ENCODE measurements around the gene IFRD2. TPM values are rescaled to one million over a fixed set of nuclear protein-coding genes. Genes with fewer than 3 reads are reported as not detected.
A peak's percentile ranks its signal among the peaks of the same experiment; 100 is the strongest.

The IFRD2 gene
- total RNA-seq, 1 donor from 2014 or later: 44.9 TPM

DNA sequence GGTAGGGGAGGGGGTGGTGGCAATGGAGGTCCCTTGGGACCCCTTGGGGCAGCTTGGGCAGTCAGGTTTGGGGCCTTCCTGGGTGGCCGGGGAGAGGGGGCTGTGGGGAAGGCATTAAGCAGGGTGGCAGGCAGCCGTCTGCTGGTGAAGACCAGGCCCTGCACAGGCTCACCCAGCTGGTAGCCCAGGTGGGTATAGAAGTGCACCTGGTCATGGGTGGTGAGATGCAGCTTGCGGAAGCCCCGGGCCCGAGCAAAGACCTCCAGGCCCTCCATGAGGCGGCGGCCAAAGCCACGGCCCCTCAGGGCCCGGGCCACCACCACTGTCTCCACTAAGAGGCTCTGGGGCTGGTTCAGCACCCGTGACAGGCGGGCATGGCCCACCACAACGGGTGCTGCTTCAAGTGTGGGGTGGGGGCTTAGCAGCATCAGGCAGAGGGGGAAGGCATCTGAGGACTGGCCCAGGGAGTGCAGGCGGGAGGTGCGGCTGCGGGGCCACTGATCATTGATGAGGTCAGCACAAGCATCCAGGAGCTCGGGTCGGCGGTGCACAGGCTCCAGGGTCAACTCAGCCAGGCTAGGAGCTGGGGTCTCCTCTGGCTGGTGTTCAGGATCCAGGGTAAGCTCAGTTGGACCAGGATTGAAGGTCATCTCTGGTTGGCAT is 4.6 kb upstream of the IFRD2 start:
- H3K9ac ChIP-seq (ENCODE audit: low read depth in 1 of 3, low read length in 3 of 3): no peak overlapping the region
- H3K36me3 ChIP-seq (ENCODE audit: control insufficient read depth in 3 of 3, insufficient read depth in 3 of 3, low read length in 3 of 3): peaks cover 0 to 5% (median 4%) of the 10 kb centered on the region in 3 donors
- H3K4me3 ChIP-seq (ENCODE audit: low read length in 3 of 3): no peak overlapping the region
- H3K27ac ChIP-seq (ENCODE audit: low read depth, low read length): no peak overlapping the region
- H3K27me3 ChIP-seq (ENCODE audit: control insufficient read depth in 3 of 3, insufficient read depth in 3 of 3, low read length in 3 of 3): no peaks in the 10 kb centered on the region
- H3K9me3 ChIP-seq (ENCODE audit: control insufficient read depth in 3 of 3, low read length in 3 of 3): no peaks in the 10 kb centered on the region
- H3K4me1 ChIP-seq (ENCODE audit: control insufficient read depth in 3 of 3, insufficient read depth in 3 of 3, low read length in 3 of 3): peaks cover 40 to 49% (median 42%) of the 10 kb centered on the region in 3 donors

DNA sequence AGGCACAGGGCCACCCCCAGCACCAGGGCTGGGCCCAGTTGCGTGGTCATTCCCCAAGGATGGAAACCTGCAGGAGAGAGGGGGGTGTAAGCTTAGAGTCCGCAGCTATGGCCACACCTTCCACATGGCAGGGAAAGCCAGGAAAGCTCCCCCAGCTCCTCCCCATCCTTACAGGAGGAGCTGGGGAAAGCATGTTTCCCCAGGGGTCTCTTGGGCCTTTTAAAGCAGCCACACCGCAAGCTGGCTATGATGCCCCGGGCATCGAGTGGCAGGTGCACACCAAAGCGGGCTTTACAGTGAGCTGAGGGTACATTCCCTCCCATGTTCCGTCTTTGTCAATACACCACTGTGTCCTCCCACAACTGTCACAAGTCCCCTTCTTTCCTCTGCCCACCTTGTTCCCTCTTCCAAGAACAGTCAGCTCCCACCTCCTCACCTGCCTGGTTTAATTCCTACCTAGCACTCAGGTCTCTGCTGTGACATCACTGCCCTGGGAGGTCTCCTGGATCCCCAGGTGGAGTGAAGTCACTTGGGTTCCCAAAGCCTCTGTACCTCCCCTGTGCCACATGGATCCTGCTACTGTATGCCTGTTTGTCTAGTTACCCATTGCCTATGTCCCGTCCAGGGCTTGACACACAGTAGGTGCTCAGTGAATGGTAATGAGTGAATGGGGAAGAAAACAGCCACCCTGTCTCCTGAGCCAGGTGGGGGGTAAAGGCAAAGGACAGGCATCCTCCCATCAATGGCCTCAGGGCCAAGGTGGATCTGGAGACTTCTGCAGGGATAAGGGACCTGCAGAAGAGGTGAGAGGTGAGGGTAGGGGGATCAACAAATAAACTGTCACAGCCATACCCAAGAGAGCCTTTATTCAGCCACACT is 3.6 kb upstream of the IFRD2 start:
- Histone ChIP-seq H3K36me3 (ENCODE audit: control insufficient read depth in 3 of 3, insufficient read depth in 3 of 3, low read length in 3 of 3) (peaks cover 0 to 4% (median 2%) of the 10 kb centered on the region in 3 donors), H3K4me1 (ENCODE audit: control insufficient read depth in 3 of 3, insufficient read depth in 3 of 3, low read length in 3 of 3) (peaks cover 44 to 55% (median 45%) of the 10 kb centered on the region in 3 donors), H3K4me3 (ENCODE audit: low read length in 3 of 3) (no peak overlapping the region), H3K9me3 (ENCODE audit: control insufficient read depth in 3 of 3, low read length in 3 of 3) (no peaks in the 10 kb centered on the region), H3K9ac (ENCODE audit: low read depth in 1 of 3, low read length in 3 of 3) (no peak overlapping the region), H3K27ac (ENCODE audit: low read depth, low read length) (no peak overlapping the region), H3K27me3 (ENCODE audit: control insufficient read depth in 3 of 3, insufficient read depth in 3 of 3, low read length in 3 of 3) (no peaks in the 10 kb centered on the region)

DNA sequence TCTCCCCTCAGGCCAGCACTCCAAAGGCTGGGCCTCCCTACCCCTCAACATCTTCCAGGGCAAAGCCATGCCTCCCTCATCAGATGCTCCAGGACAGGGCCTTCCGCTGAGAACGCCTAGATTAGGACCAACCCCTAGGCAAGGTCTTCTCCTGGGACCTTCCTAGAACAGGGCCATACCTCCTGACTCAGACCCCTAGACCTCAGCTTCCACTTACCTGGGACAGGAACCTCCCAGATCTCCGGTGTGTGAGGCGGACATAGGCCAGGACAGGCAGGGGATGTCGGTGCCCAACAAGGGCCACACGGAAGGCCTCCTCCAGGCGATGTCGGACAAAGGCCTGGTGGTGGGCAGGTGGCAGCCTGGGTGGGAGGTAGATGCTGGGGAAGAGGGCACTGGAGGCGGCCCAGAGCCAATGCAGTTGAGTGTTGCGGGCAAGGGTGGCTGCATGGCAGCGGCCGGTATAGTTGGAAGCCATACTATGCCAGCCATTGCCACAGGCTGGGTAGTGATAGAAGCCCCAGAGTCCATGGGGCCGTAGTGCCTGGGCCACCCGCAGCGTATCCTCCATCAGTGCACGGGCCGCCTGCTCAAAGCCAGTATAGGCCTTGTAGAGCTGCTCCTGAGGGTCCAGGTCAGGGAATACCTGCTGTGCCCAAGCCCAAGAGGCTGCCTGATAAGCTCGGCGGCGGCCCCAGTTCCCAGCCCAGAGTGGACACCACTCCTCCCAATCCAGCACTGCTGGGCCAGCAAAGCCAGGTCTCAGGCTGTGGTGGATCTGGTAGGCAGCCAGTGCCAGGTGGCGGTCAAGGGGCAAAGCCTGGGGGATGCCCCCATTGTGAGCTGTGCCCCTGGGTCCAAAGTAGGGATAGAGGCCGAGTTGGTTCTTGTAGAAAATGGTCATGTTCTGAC is 2.5 kb upstream of the IFRD2 start:
- H3K27me3 ChIP-seq (ENCODE audit: control insufficient read depth in 3 of 3, insufficient read depth in 3 of 3, low read length in 3 of 3): no peaks in the 10 kb centered on the region
- H3K9ac ChIP-seq (ENCODE audit: low read depth in 1 of 3, low read length in 3 of 3): no peak overlapping the region
- no peak overlapping the region for H3K27ac ChIP-seq (ENCODE audit: low read depth, low read length)
- H3K4me1 ChIP-seq (ENCODE audit: control insufficient read depth in 3 of 3, insufficient read depth in 3 of 3, low read length in 3 of 3): peaks cover 34 to 54% (median 36%) of the 10 kb centered on the region in 3 donors
- peaks cover 6 to 12% (median 10%) of the 10 kb centered on the region in 3 donors for H3K36me3 ChIP-seq (ENCODE audit: control insufficient read depth in 3 of 3, insufficient read depth in 3 of 3, low read length in 3 of 3)
- no peak overlapping the region for H3K4me3 ChIP-seq (ENCODE audit: low read length in 3 of 3)
- H3K9me3 ChIP-seq (ENCODE audit: control insufficient read depth in 3 of 3, low read length in 3 of 3): no peaks in the 10 kb centered on the region

DNA sequence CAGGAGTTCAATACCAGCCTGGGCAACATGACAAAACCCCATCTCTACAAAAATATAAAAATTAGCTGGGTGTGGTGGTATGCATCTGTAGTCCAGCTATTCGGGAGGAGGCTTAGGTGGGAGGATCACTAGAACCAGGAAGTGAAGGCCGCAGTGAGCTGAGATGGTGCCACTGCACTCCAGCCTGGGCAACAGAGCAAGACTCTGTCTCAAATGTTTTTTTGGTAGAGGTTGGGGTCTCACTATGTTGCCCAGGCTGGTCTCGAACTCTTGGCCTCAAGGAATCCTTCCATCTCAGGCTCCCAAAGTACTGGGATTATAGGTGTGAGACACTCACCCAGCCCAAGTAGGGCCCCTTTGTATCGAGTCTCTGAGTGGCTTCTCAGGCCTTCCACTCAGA is 1.9 kb upstream of the IFRD2 start:
- Histone ChIP-seq H3K4me3 (ENCODE audit: low read length in 3 of 3) (no peak overlapping the region), H3K4me1 (ENCODE audit: control insufficient read depth in 3 of 3, insufficient read depth in 3 of 3, low read length in 3 of 3) (peaks cover 32 to 52% (median 34%) of the 10 kb centered on the region in 3 donors), H3K9ac (ENCODE audit: low read depth in 1 of 3, low read length in 3 of 3) (no peak overlapping the region), H3K27me3 (ENCODE audit: control insufficient read depth in 3 of 3, insufficient read depth in 3 of 3, low read length in 3 of 3) (no peaks in the 10 kb centered on the region), H3K36me3 (ENCODE audit: control insufficient read depth in 3 of 3, insufficient read depth in 3 of 3, low read length in 3 of 3) (peaks cover 13 to 19% (median 16%) of the 10 kb centered on the region in 3 donors), H3K9me3 (ENCODE audit: control insufficient read depth in 3 of 3, low read length in 3 of 3) (no peaks in the 10 kb centered on the region), H3K27ac (ENCODE audit: low read depth, low read length) (no peak overlapping the region)

DNA sequence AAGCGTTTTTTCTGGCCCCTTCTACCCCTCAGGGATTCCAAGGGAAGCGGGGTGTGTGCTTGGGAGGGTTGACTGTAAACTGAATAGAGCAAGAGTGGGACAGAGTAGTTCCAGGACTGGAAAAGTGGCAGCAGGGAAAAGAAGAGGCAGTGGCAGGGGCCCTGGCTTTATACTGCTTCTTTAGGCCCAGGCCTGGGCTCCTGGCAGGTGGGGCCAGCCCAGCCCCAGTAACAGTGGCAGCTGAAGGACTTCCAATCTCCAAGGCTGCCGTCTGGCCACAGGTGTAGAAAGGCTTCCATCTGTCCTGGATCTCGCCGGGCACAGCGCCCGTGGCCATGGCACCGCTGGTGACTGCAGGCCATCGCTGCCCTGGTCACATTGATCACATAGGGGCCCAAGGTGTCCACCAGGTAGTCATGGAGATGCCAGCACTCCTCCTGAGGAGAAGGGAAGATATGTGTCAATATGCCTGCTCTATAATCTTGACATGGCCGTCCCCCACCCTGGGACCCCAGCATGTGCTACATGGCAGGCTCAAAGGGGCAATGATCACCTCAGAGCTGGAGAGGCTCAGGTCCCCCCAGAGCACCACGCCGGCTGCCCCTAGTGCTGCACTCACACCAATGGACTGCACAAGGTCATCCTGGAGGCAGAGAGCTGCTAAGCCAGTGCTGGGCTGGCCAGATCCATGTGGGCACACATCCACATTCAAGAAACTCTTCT is 1.0 kb upstream of the IFRD2 start:
- H3K27me3 ChIP-seq (ENCODE audit: control insufficient read depth in 3 of 3, insufficient read depth in 3 of 3, low read length in 3 of 3): no peaks in the 10 kb centered on the region
- peak overlapping the region; percentile 82 to 90 (median 85) for H3K4me3 ChIP-seq (ENCODE audit: low read length in 3 of 3)
- H3K27ac ChIP-seq (ENCODE audit: low read depth, low read length): peak overlapping the region; percentile 97
- H3K36me3 ChIP-seq (ENCODE audit: control insufficient read depth in 3 of 3, insufficient read depth in 3 of 3, low read length in 3 of 3): peaks cover 21 to 28% (median 25%) of the 10 kb centered on the region in 3 donors
- H3K9me3 ChIP-seq (ENCODE audit: control insufficient read depth in 3 of 3, low read length in 3 of 3): no peaks in the 10 kb centered on the region
- peak overlapping the region; percentile 77 to 98 (median 92) for H3K9ac ChIP-seq (ENCODE audit: low read depth in 1 of 3, low read length in 3 of 3)
- peaks cover 23 to 44% (median 26%) of the 10 kb centered on the region in 3 donors for H3K4me1 ChIP-seq (ENCODE audit: control insufficient read depth in 3 of 3, insufficient read depth in 3 of 3, low read length in 3 of 3)

DNA sequence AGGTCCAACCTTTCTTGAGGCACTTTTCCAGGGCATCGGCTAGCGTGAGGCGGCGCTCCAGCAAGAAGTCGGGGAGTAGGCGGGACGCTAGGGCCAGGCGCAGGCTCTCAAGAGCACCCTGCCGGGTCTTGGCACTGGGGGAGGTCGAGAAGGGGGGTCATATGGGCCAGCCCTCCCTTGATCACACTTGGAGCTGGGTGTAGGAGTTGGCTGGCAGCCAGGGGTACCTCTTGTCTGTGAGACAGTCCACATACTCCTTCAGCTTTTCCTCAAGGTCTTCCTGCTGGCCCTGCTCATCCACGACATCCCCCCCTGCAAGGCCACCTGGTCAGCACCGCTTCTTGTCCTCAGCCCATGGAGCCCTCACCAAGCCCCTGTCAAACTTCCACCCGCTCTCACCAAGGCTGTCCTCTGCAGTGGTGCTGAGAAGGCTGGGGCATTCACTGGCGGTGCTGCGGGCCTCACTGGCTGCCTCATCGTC is 2.0 kb downstream of the IFRD2 start:
- no peaks in the 10 kb centered on the region for H3K9me3 ChIP-seq (ENCODE audit: control insufficient read depth in 3 of 3, low read length in 3 of 3)
- peak overlapping the region in 1 of 3 donors; percentile 25 for H3K9ac ChIP-seq (ENCODE audit: low read depth in 1 of 3, low read length in 3 of 3)
- H3K27ac ChIP-seq (ENCODE audit: low read depth, low read length): no peak overlapping the region
- H3K27me3 ChIP-seq (ENCODE audit: control insufficient read depth in 3 of 3, insufficient read depth in 3 of 3, low read length in 3 of 3): no peaks in the 10 kb centered on the region
- H3K4me3 ChIP-seq (ENCODE audit: low read length in 3 of 3): no peak overlapping the region
- H3K4me1 ChIP-seq (ENCODE audit: control insufficient read depth in 3 of 3, insufficient read depth in 3 of 3, low read length in 3 of 3): peaks cover 26 to 38% (median 32%) of the 10 kb centered on the region in 3 donors
- peaks cover 38 to 46% (median 40%) of the 10 kb centered on the region in 3 donors for H3K36me3 ChIP-seq (ENCODE audit: control insufficient read depth in 3 of 3, insufficient read depth in 3 of 3, low read length in 3 of 3)

DNA sequence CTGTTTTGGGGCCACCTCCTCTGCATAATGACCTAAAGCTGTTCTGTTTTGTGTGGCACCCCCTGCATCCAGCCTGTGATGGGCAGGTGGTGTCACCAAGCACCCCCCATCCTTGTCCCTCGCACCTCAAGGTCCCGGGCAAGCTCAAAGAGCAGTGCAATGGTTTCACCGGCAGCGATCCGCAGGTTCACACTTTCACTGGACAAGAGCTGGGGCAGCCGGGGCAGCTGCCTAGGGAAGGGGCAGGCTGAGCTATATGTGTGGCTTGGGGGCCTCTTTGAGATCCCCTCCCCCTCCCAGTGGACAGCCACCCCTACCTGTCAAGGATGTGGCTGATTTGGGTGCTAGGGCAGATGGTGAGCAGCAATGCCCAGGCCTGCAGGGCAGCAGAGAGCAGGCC is 3.1 kb downstream of the IFRD2 start:
- H3K4me1 ChIP-seq (ENCODE audit: control insufficient read depth in 3 of 3, insufficient read depth in 3 of 3, low read length in 3 of 3): peaks cover 26 to 38% (median 32%) of the 10 kb centered on the region in 3 donors
- no peak overlapping the region for H3K9ac ChIP-seq (ENCODE audit: low read depth in 1 of 3, low read length in 3 of 3)
- no peak overlapping the region for H3K4me3 ChIP-seq (ENCODE audit: low read length in 3 of 3)
- H3K27me3 ChIP-seq (ENCODE audit: control insufficient read depth in 3 of 3, insufficient read depth in 3 of 3, low read length in 3 of 3): no peaks in the 10 kb centered on the region
- peaks cover 38 to 46% (median 40%) of the 10 kb centered on the region in 3 donors for H3K36me3 ChIP-seq (ENCODE audit: control insufficient read depth in 3 of 3, insufficient read depth in 3 of 3, low read length in 3 of 3)
- H3K9me3 ChIP-seq (ENCODE audit: control insufficient read depth in 3 of 3, low read length in 3 of 3): no peaks in the 10 kb centered on the region
- no peak overlapping the region for H3K27ac ChIP-seq (ENCODE audit: low read depth, low read length)

DNA sequence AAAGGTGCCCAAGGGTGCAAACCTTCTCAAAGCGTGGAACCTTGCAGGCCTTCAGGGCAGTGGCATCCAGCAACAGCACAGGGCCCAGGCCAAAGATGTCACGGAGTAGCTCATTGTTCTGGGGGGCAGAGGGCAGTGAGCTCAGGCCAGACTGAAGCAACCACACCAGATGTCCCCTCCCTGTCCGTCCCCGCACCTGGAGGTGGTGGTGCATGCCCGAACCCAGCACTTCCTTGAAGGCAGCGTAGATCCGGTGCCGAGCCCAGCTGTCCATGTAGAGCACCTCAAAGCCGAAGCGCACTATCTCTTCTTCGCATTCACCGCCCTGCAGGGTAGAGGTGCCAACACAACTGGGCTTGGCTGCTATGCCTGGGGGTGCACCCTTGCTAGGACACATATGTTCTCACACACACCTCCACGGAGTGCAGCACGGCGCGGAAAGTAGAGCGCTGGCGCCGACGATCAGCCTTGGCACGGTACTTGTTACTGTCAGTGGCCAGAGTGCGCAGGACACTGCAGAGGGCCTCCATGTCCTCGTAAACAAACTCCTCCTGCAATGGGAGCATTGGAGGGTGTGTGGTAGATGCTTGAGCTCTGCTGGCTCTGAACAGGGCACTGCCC is 3.7 kb downstream of the IFRD2 start:
- H3K36me3 ChIP-seq (ENCODE audit: control insufficient read depth in 3 of 3, insufficient read depth in 3 of 3, low read length in 3 of 3): peaks cover 38 to 46% (median 40%) of the 10 kb centered on the region in 3 donors
- peak overlapping the region in 1 of 3 donors; percentile 25 for H3K9ac ChIP-seq (ENCODE audit: low read depth in 1 of 3, low read length in 3 of 3)
- H3K27me3 ChIP-seq (ENCODE audit: control insufficient read depth in 3 of 3, insufficient read depth in 3 of 3, low read length in 3 of 3): no peaks in the 10 kb centered on the region
- no peak overlapping the region for H3K4me3 ChIP-seq (ENCODE audit: low read length in 3 of 3)
- H3K4me1 ChIP-seq (ENCODE audit: control insufficient read depth in 3 of 3, insufficient read depth in 3 of 3, low read length in 3 of 3): peaks cover 23 to 36% (median 28%) of the 10 kb centered on the region in 3 donors
- H3K9me3 ChIP-seq (ENCODE audit: control insufficient read depth in 3 of 3, low read length in 3 of 3): no peaks in the 10 kb centered on the region
- H3K27ac ChIP-seq (ENCODE audit: low read depth, low read length): no peak overlapping the region
